ENCODE data around the gene IL18R1.
A peak's percentile ranks its signal among the peaks of the same experiment; 100 is the strongest.

Gene IL18R1, protein sequence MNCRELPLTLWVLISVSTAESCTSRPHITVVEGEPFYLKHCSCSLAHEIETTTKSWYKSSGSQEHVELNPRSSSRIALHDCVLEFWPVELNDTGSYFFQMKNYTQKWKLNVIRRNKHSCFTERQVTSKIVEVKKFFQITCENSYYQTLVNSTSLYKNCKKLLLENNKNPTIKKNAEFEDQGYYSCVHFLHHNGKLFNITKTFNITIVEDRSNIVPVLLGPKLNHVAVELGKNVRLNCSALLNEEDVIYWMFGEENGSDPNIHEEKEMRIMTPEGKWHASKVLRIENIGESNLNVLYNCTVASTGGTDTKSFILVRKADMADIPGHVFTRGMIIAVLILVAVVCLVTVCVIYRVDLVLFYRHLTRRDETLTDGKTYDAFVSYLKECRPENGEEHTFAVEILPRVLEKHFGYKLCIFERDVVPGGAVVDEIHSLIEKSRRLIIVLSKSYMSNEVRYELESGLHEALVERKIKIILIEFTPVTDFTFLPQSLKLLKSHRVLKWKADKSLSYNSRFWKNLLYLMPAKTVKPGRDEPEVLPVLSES

GRCh38 chr2:102355526-102356380, at the start of gene IL18R1:
Gene IL18R1 (plus strand): TSS chr2:102355796. CDS start chr2:102362661, 6,865 bp downstream.
- peak; percentile 28 to 43 for DNase-seq (ENCODE audit: low read depth in 2 of 2)

DNA sequence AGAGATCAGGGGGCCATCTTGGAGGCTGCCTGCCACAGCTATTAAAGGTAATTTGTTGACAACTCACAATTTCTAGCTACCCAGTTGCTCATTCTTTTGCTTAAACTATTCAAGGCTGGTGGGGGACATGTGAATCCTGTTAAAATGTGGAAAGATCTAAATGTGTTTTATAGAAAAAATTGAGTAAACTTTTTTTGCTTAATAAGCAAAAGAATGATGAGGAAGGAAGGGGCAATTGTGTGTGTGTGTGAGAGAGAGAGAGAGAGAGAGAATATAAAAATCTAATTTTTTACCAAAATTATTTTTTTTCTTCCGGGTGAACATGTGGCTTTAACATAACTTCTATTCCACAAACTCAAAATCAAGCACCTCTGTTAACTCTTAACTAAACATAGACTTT, 49.5 kb upstream of the IL18R1 start:
- no peak for DNase-seq (ENCODE audit: low read depth in 2 of 2)

DNA sequence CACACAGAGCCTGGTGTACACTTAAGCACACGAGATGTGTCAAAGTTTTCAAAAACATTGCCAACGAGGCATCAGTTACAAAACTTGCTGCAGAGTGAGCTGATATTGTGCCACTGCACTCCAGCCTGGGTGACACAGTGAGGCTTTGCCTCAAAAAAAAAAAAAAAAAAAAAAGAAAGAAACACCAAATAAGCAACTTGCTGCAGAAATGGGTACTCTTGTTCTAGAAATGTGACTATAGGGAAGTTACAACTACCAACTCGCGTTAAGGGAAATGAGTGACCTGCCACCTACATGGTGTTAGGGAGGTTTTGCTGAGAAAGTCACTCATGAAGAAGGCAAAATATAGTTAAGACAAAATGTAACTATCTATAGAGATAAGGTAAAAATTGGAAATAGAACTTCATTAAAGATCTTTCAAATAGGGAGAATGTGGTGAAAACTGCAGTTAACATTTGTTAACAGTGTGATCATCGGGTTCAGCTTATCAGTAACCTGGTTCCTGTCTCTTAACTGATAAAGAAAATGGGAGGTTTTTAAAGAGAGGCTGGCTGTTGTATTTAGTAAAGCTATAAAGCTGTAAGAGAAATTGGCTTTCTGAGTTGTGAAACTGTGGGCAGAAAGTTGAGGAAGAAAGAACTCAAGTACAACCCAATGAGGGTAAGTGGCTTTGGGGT, 44.5 kb upstream of the IL18R1 start, which contains the start of gene IL1RL1:
TSS of gene IL1RL1 (plus strand) at position 600 of the 677 bp plus-strand sequence. CDS start 26,702 bp downstream, outside the sequence.
- no peak for DNase-seq (ENCODE audit: low read depth in 2 of 2)

- DNase-seq (ENCODE audit: low read depth in 2 of 2) = no peak
Observed at GRCh38 chr2:102313025-102313424, 42.6 kb upstream of the IL18R1 start.

DNA sequence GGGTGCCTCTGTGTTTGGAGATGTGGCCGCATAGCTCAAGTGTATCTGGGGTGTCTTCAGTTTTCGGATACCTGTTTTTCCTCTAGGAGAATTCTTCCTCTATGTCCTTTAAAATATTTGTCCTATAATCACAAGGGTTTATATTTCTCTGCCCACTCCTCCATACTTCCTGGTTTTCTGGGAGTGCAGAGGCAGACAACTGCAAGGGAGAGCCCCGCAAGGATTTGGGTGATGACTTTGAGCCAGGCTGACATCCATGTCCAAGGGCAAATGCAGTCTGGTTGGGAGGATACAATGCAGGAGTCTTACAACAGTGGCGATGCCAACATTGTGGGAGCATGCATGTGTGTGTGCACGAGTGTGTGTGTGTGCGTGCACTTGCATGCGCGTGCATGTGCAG, 42.1 kb upstream of the IL18R1 start:
- no peak for DNase-seq (ENCODE audit: low read depth in 2 of 2)

- DNase-seq (ENCODE audit: low read depth in 2 of 2) = no peak
Observed at GRCh38 chr2:102313950-102314349, 41.6 kb upstream of the IL18R1 start.

- no peak for DNase-seq (ENCODE audit: low read depth in 2 of 2)
Observed at GRCh38 chr2:102315921-102316320, 39.7 kb upstream of the IL18R1 start.

DNA sequence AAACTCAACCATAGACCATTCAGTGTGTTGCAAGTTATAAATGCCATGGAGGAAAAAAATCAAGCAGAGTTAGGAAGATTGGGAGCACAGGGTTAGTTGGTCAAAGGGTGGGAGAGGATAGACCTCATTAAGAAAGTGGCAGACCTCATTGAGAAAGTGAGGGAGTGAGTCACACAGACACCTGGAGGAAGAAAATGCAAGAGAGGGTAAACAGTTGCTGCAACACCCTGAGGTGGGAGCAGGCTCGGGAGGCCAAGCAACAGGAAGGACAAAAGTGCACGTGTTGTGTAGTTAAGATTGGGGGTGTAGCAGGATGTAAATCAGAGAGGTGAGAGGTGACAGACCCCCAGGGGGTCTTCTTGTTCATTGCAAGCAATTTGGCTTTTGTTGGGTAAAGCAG, 37.9 kb upstream of the IL18R1 start:
- DNase-seq (ENCODE audit: low read depth in 2 of 2) = no peak

GRCh38 chr2:102318437-102318836, 37.2 kb upstream of the IL18R1 start:
- no peak for DNase-seq (ENCODE audit: low read depth in 2 of 2)

DNA sequence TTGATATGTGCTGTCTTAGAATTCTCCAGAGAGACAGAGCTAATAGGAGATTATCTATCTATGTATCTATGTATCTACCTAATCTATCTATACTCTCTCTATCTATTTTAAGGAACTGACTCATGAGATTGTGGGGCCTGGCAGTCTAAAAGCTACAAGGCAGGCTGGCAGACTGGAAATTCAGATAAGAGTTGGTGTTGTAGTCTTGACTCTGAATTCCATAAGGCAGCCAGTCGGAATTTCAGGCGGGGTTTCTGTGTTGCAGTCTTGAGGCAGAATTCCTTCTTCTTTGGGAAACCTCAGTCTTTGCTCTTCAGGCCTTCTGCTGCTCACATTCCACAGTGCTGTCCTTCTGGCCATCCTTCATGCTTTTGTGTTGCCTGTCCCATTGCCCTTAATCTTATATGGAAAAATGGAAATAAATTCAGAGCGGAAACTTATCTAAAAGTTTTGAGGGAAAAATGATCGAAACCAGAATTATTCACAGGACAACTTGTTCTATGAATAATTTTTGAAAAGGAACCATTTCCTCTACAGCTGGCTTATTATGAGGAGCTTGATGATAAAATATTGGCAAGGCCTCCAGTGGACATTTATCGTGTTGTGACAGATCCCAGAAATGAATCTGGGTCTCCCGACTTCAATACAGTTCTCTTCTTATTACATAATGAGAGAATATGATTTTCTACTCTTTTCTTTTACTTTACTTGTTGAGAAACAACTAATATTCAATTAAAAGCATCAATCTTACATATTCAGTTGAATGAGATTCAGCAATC, 33.5 kb upstream of the IL18R1 start:
- no peak for DNase-seq (ENCODE audit: low read depth in 2 of 2)

GRCh38 chr2:102324914-102325313, 30.7 kb upstream of the IL18R1 start:
- DNase-seq (ENCODE audit: low read depth in 2 of 2) = peak in 1 of 2 donors; percentile 5

GRCh38 chr2:102331311-102331980, 24.1 kb upstream of the IL18R1 start:
- DNase-seq (ENCODE audit: low read depth in 2 of 2) = no peak

DNA sequence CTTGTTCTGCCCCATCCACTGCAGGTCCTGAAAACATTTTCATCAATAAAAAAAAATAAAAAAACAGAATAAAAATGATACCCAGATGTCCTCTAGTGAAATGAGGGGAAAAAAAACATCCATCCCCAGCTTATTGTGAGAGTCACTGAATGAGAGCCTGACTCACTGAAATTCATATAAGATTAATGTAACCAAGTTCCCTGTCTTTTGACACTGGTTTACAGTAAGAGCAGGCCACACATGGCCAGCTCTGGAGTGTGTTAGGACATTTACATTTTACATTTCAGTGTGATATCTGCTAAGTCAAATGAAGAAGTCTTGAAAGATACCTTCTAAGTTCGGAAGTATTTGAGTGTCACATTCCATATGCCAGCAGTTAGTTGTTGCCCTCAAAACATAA, 21.1 kb upstream of the IL18R1 start:
- DNase-seq (ENCODE audit: low read depth in 2 of 2) = no peak

- no peak for DNase-seq (ENCODE audit: low read depth in 2 of 2)
Observed at GRCh38 chr2:102335871-102336366, 19.7 kb upstream of the IL18R1 start.

GRCh38 chr2:102336502-102336945, 19.1 kb upstream of the IL18R1 start:
- DNase-seq (ENCODE audit: low read depth in 2 of 2) = no peak

DNA sequence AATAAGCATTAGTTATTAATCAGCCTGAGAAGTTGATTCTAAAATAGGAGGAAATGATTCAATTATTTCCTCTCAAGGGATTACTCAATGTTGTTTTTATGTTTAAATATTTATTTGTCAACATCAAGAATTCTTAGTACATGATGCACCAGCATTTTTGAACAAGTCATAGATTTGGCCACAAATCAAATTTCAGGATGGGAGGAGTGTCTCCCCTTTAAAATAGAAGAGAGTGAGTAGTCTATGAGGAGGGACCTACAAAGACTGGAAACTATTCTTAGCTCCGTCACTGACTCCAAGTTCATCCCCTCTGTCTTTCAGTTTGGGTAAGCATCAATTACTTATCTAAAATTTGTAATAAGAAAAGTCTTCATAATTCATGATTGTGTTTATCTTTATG, 18.6 kb upstream of the IL18R1 start:
- DNase-seq (ENCODE audit: low read depth in 2 of 2) = no peak

DNA sequence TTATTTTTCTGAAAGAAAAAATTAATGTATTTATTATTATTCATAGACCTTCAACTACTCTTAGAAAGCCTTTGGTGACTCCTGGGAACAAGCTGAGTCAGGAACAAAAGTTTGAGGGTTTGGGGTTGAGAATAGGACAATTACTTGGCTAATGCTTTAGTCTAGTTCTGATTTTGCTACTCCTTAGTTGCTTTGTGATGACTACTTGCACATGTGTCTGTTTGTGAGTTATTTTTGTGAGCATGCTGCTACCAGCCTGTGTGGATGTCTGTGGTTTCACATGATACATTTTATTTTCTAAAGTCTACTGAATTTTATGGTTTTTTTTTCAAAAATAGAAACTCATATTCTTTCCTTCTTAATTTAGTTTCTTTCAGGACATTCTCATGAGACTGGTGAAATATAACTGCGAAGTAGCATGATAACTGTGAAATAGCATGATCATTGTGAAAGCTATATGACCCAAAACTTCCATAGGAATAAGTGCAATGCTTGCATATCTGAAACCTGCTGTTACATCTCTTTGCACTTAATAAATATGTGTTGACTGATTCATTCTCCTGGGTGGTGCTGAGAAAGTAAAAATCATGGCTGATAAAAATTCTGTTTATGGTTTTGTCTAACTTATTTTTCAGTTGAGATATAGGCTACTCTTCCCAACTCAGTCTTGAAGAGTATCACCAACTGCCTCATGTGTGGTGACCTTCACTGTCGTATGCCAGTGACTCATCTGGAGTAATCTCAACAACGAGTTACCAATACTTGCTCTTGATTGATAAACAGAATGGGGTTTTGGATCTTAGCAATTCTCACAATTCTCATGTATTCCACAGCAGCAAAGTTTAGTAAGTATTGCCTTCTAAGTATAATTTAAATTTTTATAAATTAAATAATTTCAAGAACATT, 17.9 kb upstream of the IL18R1 start:
- DNase-seq (ENCODE audit: low read depth in 2 of 2) = no peak

DNA sequence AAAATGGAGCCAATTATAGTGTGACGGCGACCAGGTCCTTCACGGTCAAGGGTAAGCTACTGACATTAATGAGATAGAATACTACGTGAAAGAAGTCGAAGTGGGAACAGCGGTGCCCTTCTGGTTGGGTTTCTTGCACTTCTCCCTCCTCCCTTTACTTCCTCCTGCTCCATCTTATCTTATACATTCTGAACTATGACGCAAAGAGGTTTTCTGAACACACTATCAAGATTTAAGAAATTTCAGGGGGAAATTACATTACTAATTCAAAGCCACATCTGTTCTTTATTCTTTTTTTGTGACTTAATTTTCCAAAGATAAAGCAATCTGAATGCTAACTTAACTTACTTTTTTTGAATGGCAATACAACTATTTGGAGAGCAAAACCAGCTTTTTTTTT, 14.8 kb upstream of the IL18R1 start:
- no peak for DNase-seq (ENCODE audit: low read depth in 2 of 2)

GRCh38 chr2:102342888-102343287, 12.7 kb upstream of the IL18R1 start:
- no peak for DNase-seq (ENCODE audit: low read depth in 2 of 2)
